NCI-H748 (cell line): ENCODE measurements around the gene SRGAP2C.
A peak's percentile ranks its signal among the peaks of the same experiment; 100 is the strongest.
"Not testable (repeated sequence)": the region's sequence is repeated elsewhere in the genome, so short reads cannot be mapped to it uniquely, and the experiment has no call there.

Source experiments
- DNase-seq: peaks from one replicate; lab custom pipeline; 2025; ENCODE audit not compliant: unreplicated experiment; lab: John Stamatoyannopoulos, UW

Gene SRGAP2C

DNA sequence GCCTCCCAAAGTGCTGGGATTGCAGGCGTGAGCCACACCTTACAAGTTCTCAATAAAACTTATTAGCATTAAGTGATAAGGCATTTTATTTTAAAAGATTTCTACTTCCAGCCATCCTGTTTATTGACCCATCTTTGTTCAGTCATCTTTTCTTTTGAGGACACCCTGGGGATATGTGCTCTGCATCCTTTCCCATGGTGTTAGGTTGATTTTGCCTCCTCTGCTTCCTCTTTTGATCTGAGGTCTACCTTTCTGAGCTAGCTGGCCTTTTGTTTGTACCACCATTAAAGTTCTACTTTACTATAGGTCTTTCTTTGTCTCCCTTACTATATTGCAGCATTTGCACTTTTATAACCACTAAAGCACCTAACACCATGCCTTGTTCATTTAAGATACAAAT lies 136.9 kb downstream of the SRGAP2C start:
- DNase-seq, result not testable (repeated sequence)

- DNase-seq, result not testable (repeated sequence)
Measured at GRCh38 chr1:121324726-121325125, 140.0 kb downstream of the SRGAP2C start.

DNA sequence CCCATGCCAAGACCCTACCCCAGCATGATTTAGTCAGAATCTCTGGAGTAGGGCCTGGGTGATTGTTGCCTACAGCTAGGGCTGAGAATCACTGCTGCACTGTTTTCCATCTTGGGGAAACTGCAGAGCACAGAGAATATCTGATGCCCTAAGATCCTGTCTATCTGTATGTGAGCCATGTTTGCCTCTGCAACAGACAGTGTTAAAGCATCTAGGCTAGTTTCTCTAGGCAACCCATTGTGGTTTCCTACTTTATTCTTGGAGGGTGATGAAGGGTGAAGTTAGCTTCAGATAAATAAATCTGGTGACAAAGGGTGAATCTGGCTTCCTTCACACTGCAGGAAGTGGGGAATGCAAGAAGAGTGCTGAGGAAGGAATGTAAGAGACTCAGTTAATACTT lies 147.4 kb downstream of the SRGAP2C start:
- not testable (repeated sequence) for DNase-seq

GRCh38 chr1:121332599-121333562 lies 148.1 kb downstream of the SRGAP2C start:
- DNase-seq, result not testable (repeated sequence)

GRCh38 chr1:121337958-121338357 lies 153.2 kb downstream of the SRGAP2C start:
- DNase-seq, result not testable (repeated sequence)

DNA sequence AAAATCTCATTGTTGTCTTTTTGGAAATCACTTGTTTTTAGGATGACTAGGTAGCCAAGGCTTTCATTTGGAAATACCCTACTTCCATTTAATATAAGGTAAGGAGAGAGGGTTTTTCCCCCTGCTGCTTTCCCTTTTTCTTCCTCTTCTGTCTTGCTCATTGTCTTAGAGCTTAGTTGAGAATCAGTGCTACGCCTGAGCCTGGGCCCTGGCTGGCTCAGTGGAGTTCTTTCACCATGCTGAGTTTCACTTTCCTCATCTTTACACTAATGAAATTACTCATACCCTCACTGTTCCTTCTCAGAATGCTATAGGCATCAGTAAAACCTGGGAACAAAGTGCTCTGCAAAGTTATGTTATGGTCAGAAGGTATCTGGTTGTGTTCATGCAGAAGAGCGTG lies 154.8 kb downstream of the SRGAP2C start:
- not testable (repeated sequence) for DNase-seq

GRCh38 chr1:121343311-121343906 lies 158.6 kb downstream of the SRGAP2C start:
- not testable (repeated sequence) for DNase-seq

DNA sequence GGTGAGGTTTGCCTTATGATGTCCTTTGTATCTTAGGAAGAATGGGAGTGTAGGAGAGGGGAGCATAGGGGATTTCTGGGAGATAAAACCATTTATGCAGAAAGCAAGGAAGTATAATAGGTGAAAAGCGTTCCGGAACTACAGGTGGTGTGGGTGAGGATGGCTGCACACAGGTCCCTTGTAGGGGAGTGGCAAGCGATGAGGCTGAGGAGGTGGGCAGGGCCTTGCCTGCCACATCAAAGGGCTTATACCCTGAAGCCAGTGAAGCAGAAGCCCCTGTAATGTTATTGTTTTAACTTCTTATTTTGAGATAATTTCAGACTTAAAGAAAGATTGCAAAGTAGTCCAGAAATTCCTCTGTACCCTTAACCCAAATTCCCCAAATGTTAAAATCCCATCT lies 159.6 kb downstream of the SRGAP2C start:
- DNase-seq, result not testable (repeated sequence)

GRCh38 chr1:121346654-121347053 lies 161.9 kb downstream of the SRGAP2C start:
- DNase-seq, result not testable (repeated sequence)

- DNase-seq, result not testable (repeated sequence)
Measured at GRCh38 chr1:121347476-121347875, 162.7 kb downstream of the SRGAP2C start.

DNA sequence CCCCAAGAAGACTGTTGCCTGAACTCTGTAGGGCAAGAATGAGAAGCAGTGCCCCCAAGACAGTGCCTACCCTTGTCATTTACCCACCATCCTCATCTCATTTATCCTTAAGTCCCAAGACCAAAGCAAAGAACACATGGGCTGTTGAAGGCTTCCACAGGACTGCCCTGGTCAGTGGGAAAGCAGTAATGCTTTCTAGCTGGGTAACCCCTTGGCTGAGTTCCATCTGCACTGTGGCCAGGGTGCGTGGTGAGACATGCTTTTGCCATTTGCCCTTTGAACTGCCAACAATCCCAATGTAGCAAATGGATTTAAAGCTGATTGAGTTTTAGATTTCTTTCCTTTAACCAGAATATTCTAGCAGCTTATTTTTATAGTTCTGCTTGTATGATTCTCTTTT lies 163.3 kb downstream of the SRGAP2C start:
- DNase-seq, result not testable (repeated sequence)

DNA sequence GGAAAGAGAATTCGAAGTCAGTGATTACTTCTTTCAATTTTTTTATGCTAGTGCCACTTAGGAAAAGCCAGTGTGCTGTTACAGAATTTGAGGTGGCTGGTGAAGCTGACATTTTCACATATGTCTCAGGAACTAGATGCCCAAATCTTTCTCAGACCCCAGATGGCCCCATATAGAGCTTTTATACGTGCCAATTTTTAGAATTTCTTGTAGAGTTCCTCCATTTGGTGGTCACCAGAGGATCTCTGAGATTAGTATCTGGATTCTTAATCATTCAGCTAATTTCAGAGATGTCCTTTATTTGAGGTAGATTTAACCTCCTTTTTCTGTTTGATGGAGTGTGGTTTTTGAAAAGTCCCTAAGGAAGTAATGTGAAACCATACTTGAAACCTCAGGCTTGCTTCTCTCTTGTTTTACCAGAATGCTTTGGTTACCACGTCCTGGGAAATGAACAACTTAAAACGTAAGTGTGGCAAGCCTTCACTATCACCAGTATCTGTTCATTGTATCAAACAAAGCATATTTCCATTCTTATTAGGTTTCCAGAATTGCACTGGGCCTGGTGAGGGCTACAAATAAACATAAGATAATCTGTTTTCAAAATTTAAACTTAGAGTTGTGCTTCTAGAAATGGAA lies 164.7 kb downstream of the SRGAP2C start:
- not testable (repeated sequence) for DNase-seq

DNA sequence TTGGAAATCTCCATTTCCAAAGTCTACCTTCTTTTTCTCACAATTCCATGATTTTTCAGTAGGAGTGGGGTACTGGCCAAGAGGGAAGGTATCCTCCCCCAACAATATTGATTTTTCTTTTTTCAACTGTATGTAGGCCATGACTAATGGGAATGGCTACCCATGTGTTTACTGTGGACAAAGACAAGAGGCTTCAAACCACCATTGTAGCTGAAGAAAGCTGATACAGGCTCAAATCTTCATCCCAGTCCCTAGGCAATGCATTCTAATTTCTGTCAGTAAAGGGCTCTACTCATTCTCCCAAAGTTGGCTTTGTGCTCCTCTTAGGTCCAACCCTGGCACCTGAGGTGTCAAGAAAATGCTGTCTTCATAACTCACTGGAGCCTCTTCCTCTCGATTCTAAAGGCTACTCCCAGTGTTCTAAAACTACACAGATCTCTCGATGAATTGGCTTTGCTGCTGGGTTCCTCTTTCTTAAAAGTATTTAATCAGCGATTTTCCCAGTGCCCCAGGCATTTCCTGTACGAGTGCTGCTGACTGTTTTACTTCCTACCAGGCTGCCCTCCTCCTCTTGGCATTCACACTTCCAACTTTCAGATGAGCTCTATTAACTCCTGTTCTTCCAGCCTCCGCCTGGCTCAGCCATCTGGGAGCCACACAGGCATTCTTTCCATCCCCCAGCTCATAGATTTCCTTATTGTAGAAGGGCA lies 171.1 kb downstream of the SRGAP2C start:
- DNase-seq, result not testable (repeated sequence)

GRCh38 chr1:121356819-121357218 lies 172.0 kb downstream of the SRGAP2C start:
- not testable (repeated sequence) for DNase-seq

- DNase-seq, result not testable (repeated sequence)
Measured at GRCh38 chr1:121360531-121360930, 175.8 kb downstream of the SRGAP2C start.

DNA sequence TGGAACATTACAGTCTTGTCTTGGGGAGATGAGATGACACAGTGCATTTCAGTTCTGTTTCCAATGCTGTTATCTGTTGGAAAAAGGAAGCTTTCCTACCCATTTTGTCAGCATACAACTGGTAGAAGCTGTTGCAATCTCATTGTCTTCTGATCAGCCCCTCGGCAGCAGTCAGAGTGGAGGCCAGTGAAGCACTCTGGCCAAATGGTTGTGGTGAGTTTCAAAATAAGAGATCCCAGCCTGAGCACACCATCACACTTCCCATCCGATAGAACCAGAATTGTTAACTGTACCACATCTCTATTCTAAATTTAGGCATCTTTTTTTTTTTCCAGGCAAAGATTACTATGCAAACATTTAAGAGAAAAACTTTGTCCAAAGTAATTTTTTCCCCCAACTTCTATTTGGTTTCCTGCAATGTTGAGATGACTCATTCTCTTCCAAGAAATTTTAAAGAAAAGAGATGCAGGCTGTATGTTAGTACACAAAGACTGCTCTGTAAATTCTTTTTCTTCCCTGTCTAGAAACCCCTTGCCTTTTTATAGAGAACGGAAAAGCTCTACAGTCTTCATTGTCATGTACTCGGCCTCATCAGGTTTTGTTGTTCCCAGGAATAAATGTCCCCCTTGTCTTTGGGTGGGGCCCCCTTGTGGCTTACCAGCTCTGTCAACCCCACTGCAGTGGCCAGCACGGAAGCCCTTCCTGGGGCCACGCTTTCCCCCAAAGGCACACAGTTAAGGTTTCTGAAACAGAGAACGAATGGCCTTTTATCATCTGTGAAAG lies 176.9 kb downstream of the SRGAP2C start:
- not testable (repeated sequence) for DNase-seq

- DNase-seq, result not testable (repeated sequence)
Measured at GRCh38 chr1:121362234-121362883, 177.6 kb downstream of the SRGAP2C start.

GRCh38 chr1:121365316-121365715 lies 180.5 kb downstream of the SRGAP2C start:
- not testable (repeated sequence) for DNase-seq

DNA sequence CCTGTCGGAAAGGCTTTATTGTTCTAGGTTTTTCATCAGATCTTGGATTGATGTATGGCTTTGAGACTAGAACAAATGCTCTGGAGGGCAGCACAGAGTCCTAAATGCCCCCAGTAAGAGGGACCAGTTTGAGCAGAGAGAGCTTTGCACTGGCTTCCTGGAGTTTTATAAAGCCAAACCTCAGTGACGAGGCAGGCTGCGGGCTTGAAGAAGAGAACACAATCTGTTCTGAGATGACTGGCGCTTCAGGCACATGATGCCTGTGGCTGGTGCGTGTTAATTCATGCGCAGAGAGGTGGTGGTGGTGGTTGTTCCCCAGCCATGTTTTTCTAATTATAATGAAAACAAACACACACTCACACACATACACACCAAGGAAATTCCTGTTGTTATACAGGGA lies 180.9 kb downstream of the SRGAP2C start:
- DNase-seq, result peak; percentile 33

- DNase-seq, result not testable (repeated sequence)
Measured at GRCh38 chr1:121366171-121366570, 181.4 kb downstream of the SRGAP2C start.
